ENCODE measurements around the gene PRKCH. TPM values are rescaled to one million over a fixed set of nuclear protein-coding genes. Genes with fewer than 3 reads are reported as not detected.
A peak's percentile ranks its signal among the peaks of the same experiment; 100 is the strongest.
"Not testable (repeated sequence)": the region's sequence is repeated elsewhere in the genome, so short reads cannot be mapped to it uniquely, and the experiment has no call there.

PRKCH gene
- total and polyA plus RNA-seq, 7 experiments from 2014 or later: 191 to 359 (median 314) TPM

DNA sequence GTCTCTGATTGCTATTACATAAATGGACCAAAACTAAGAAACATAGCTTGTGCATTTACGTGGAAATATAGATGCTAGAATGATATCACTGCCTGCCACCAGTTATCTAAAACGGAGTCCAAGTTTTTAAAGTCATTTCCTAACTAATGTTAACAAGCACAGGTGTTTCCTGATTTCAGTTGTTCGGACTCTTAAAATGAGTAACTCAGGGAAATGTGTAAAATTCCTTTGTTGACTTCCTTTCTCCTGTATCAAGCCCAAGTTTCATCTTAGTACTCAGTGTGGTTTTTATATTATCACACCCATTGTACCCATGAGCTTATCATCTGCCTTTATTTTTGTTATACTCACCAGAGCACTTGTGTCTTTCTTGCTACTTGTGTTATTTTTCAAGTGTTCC, 13.2 kb upstream of the PRKCH start:
- Histone ChIP-seq H3K27ac (ENCODE audit: low read depth, low read length) (no peak overlapping the region), H3K4me1 (ENCODE audit: control insufficient read depth in 2 of 2, insufficient read depth in 2 of 2, low read length in 2 of 2) (peaks cover 0 to 7% of the 10 kb centered on the region in 2 donors), H3K9me3 (ENCODE audit: control insufficient read depth in 2 of 3, low read length in 3 of 3) (peaks cover 0 to 14% (median 3%) of the 10 kb centered on the region in 3 experiments), H3K36me3 (ENCODE audit: control insufficient read depth in 2 of 3, insufficient read depth in 3 of 3, low read length in 3 of 3) (peaks cover 0 to 9% (median 0%) of the 10 kb centered on the region in 3 experiments), H3K27me3 (ENCODE audit: control insufficient read depth in 2 of 2, insufficient read depth in 2 of 2, low read length in 2 of 2) (no peaks in the 10 kb centered on the region), H3K4me3 (ENCODE audit: low read length) (no peak overlapping the region)
- no peak for DNase-seq
- peak overlapping the region in 1 of 9 donors; percentile 26 for H3K27ac Mint-ChIP-seq
- CTCF ChIA-PET: interaction anchor here (0.6 to 2.6 kb wide), 3 partner anchors 12 to 152 kb away, joined by 3 to 8 read pairs (median 3); no protein-coding TSS in a partner anchor
- H3K9me3 Mint-ChIP-seq: peaks cover 7 to 55% (median 18%) of the 10 kb centered on the region in 11 donors
- H3K4me3 Mint-ChIP-seq: peak overlapping the region in 1 of 10 donors; percentile 11
- peaks cover 6 to 26% (median 19%) of the 10 kb centered on the region in 7 donors for H3K4me1 Mint-ChIP-seq
- no peaks in the 10 kb centered on the region for H3K27me3 Mint-ChIP-seq
- peaks cover 24 to 55% (median 44%) of the 10 kb centered on the region in 5 donors for H3K36me3 Mint-ChIP-seq
- POLR2A ChIA-PET: no interaction called here
- intact Hi-C loops (cut with micrococcal nuclease): no loop called here
- no peak for ATAC-seq

GRCh38 chr14:61308701-61309100, 12.7 kb upstream of the PRKCH start:
- H3K36me3 Mint-ChIP-seq: peaks cover 24 to 55% (median 48%) of the 10 kb centered on the region in 5 donors
- peak overlapping the region in 2 of 10 donors; percentile 49 to 51 for H3K4me3 Mint-ChIP-seq
- intact Hi-C loops (cut with micrococcal nuclease); ATAC-seq; H3K27ac ChIP-seq (ENCODE audit: low read depth, low read length); DNase-seq; H3K4me1 ChIP-seq (ENCODE audit: control insufficient read depth in 2 of 2, insufficient read depth in 2 of 2, low read length in 2 of 2); H3K27me3 Mint-ChIP-seq; H3K27me3 ChIP-seq (ENCODE audit: control insufficient read depth in 2 of 2, insufficient read depth in 2 of 2, low read length in 2 of 2); H3K36me3 ChIP-seq (ENCODE audit: control insufficient read depth in 2 of 3, insufficient read depth in 3 of 3, low read length in 3 of 3); POLR2A ChIA-PET; H3K4me3 ChIP-seq (ENCODE audit: low read length): not testable (repeated sequence)
- H3K9me3 ChIP-seq (ENCODE audit: control insufficient read depth in 2 of 3, low read length in 3 of 3): peaks cover 0 to 14% (median 3%) of the 10 kb centered on the region in 3 experiments
- H3K9me3 Mint-ChIP-seq: peaks cover 7 to 60% (median 20%) of the 10 kb centered on the region in 11 donors
- peaks cover 7 to 26% (median 19%) of the 10 kb centered on the region in 7 donors for H3K4me1 Mint-ChIP-seq
- peak overlapping the region in 2 of 9 donors; percentile 26 to 46 for H3K27ac Mint-ChIP-seq
- CTCF ChIA-PET: interaction anchor here (0.6 to 2.6 kb wide), 4 partner anchors 12 to 151 kb away, joined by 3 to 8 read pairs (median 3); no protein-coding TSS in a partner anchor

DNA sequence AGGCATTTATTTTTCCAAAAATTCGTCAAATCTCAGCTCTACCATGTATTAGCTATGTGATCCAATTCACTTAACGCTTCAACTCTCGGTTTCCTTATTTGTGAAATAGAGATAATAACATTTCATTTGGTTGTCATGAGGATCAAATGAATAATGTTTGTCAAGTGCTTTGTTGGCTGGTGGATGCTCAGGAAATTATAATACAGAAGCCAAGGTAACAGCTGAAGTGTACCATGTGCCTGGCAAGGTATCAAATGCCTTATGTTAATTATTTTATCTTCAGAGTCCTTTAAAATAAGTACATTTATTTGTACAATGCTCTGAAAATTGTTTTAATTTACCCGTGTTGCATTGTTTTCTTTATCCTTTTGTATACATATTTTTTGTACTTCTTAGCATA, 6.1 kb upstream of the PRKCH start:
- Mint-ChIP-seq H3K36me3 (peaks cover 6 to 34% (median 32%) of the 10 kb centered on the region in 5 donors), H3K27me3 (no peaks in the 10 kb centered on the region), H3K4me3 (no peak overlapping the region), H3K4me1 (peaks cover 0 to 2% (median 0%) of the 10 kb centered on the region in 7 donors), H3K9me3 (peaks cover 10 to 47% (median 17%) of the 10 kb centered on the region in 11 donors), H3K27ac (no peak overlapping the region)
- no peak for DNase-seq
- Histone ChIP-seq H3K4me1 (ENCODE audit: control insufficient read depth in 2 of 2, insufficient read depth in 2 of 2, low read length in 2 of 2) (peaks cover 0 to 4% of the 10 kb centered on the region in 2 donors), H3K36me3 (ENCODE audit: control insufficient read depth in 2 of 3, insufficient read depth in 3 of 3, low read length in 3 of 3) (no peaks in the 10 kb centered on the region), H3K9me3 (ENCODE audit: control insufficient read depth in 2 of 3, low read length in 3 of 3) (peaks cover 0 to 7% (median 0%) of the 10 kb centered on the region in 3 experiments), H3K27ac (ENCODE audit: low read depth, low read length) (no peak overlapping the region), H3K4me3 (ENCODE audit: low read length) (no peak overlapping the region), H3K27me3 (ENCODE audit: control insufficient read depth in 2 of 2, insufficient read depth in 2 of 2, low read length in 2 of 2) (no peaks in the 10 kb centered on the region)
- CTCF ChIA-PET: interaction anchor here (0.7 kb wide), 1 partner anchor 122 kb away, joined by 4 read pairs; no protein-coding TSS in a partner anchor
- ATAC-seq: no peak
- intact Hi-C loops (cut with micrococcal nuclease): no loop called here
- POLR2A ChIA-PET: interaction anchor here (0.7 to 0.8 kb wide), 2 partner anchors 17 to 31 kb away, joined by 3 to 4 read pairs; no protein-coding TSS in a partner anchor

DNA sequence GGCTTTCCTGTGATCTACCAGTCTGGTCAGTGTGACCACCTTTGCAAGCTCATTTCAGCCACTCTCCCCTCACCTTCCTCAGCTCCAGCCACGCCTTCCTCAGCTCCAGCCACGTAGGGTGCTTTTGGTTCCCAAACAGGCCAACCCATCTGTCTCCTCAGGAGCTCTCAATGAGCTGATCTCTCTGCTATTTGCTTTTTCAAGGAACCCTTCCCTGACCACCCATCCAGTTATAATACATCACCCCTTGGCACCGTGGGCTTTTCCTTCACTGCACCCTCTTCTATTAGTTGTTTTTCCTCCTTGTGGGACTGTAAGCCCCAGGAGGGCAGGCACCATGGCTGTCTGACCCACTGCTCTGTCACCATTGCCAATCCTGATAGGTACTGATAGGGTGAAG, 2.3 kb upstream of the PRKCH start:
- H3K4me3 Mint-ChIP-seq: no peak overlapping the region
- peaks cover 0 to 12% (median 10%) of the 10 kb centered on the region in 11 donors for H3K9me3 Mint-ChIP-seq
- H3K36me3 ChIP-seq (ENCODE audit: control insufficient read depth in 2 of 3, insufficient read depth in 3 of 3, low read length in 3 of 3): peaks cover 0 to 16% (median 0%) of the 10 kb centered on the region in 3 experiments
- H3K4me1 ChIP-seq (ENCODE audit: control insufficient read depth in 2 of 2, insufficient read depth in 2 of 2, low read length in 2 of 2): peaks cover 4% of the 10 kb centered on the region in 2 donors
- no peak overlapping the region for H3K27ac Mint-ChIP-seq
- H3K27me3 ChIP-seq (ENCODE audit: control insufficient read depth in 2 of 2, insufficient read depth in 2 of 2, low read length in 2 of 2): no peaks in the 10 kb centered on the region
- ChIA-PET POLR2A (interaction anchor here (1.5 to 10.2 kb wide), 2 partner anchors 16 to 131 kb away, joined by 3 to 214 read pairs; no protein-coding TSS in a partner anchor), CTCF (interaction anchor here (1.0 to 1.2 kb wide), 2 partner anchors 14 to 123 kb away, joined by 3 to 5 read pairs; no protein-coding TSS in a partner anchor)
- H3K36me3 Mint-ChIP-seq: peaks cover 0 to 27% (median 22%) of the 10 kb centered on the region in 5 donors
- intact Hi-C loops (cut with micrococcal nuclease): no loop called here
- ATAC-seq (no peak), DNase-seq (no peak)
- H3K4me1 Mint-ChIP-seq: peaks cover under 1 to 6% (median 5%) of the 10 kb centered on the region in 7 donors
- H3K27me3 Mint-ChIP-seq: no peaks in the 10 kb centered on the region
- H3K4me3 ChIP-seq (ENCODE audit: low read length): no peak overlapping the region
- no peak overlapping the region for H3K27ac ChIP-seq (ENCODE audit: low read depth, low read length)
- H3K9me3 ChIP-seq (ENCODE audit: control insufficient read depth in 2 of 3, low read length in 3 of 3): no peaks in the 10 kb centered on the region

DNA sequence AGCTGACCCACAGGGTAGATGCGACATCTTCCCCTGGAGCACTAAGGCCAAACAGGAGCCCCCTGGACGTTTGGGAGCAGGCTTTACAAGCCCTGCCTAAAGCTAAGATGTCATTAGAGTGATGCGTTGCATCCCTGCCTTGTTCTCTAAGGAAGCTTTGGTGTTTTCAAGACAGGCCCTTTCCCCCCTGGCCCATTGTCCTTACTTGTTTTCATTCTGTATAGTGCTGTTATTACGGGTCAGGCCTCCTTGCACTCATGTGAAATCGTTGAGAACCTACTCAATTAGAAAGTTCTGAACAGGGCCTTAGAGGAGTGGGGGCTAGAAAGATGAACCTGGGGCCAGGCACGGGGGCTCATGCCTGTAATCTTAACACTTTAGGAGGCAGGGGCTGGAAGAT, 1.7 kb upstream of the PRKCH start:
- H3K27ac ChIP-seq (ENCODE audit: low read depth, low read length): no peak overlapping the region
- DNase-seq (no peak), ATAC-seq (no peak)
- Mint-ChIP-seq H3K36me3 (peaks cover 0 to 25% (median 16%) of the 10 kb centered on the region in 5 donors), H3K4me3 (no peak overlapping the region), H3K27me3 (no peaks in the 10 kb centered on the region), H3K27ac (no peak overlapping the region), H3K9me3 (peaks cover 0 to 6% (median 5%) of the 10 kb centered on the region in 11 donors), H3K4me1 (peaks cover 3 to 10% (median 9%) of the 10 kb centered on the region in 7 donors)
- ChIA-PET CTCF (interaction anchor here (1.1 kb wide), 1 partner anchor 20 kb away, joined by 3 read pairs; no protein-coding TSS in a partner anchor), POLR2A (interaction anchor here (0.7 to 10.2 kb wide), 3 partner anchors 15 to 130 kb away, joined by 3 to 214 read pairs (median 3); no protein-coding TSS in a partner anchor)
- intact Hi-C loops (cut with micrococcal nuclease): loop anchor here (2.0 to 10.0 kb wide), 5 partner anchors 23 to 1075 kb away; partner anchors contain the start of genes HIF1A (in 1 of the 2), PPM1A (in 1 of the 2) and SNAPC1 (in 1 of the 2)
- H3K36me3 ChIP-seq (ENCODE audit: control insufficient read depth in 2 of 3, insufficient read depth in 3 of 3, low read length in 3 of 3): peaks cover 0 to 16% (median 0%) of the 10 kb centered on the region in 3 experiments
- H3K4me3 ChIP-seq (ENCODE audit: low read length): no peak overlapping the region
- no peaks in the 10 kb centered on the region for H3K27me3 ChIP-seq (ENCODE audit: control insufficient read depth in 2 of 2, insufficient read depth in 2 of 2, low read length in 2 of 2)
- H3K4me1 ChIP-seq (ENCODE audit: control insufficient read depth in 2 of 2, insufficient read depth in 2 of 2, low read length in 2 of 2): peaks cover 4 to 5% of the 10 kb centered on the region in 2 donors
- no peaks in the 10 kb centered on the region for H3K9me3 ChIP-seq (ENCODE audit: control insufficient read depth in 2 of 3, low read length in 3 of 3)

DNA sequence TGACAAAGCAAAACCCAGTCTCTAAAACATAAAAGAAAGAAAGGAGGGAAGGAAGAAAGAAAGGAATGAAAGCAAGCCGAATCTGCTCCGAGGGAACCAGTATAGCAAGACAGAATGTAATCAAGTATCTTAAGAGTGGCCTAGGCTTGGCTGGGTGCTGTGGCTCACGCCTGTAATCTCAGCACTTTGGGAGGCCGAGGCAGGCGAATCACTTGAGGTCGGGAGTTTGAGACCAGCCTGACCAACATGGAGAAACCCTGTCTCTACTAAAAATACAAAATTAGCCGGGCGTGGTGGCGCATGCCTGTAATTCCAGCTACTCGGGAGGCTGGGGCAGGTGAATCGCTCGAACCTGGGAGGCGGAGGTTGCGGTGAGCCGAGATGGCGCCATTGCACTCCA, 1.2 kb upstream of the PRKCH start:
- Mint-ChIP-seq H3K4me1 (peaks cover 6 to 14% (median 13%) of the 10 kb centered on the region in 7 donors), H3K36me3 (peaks cover 0 to 26% (median 15%) of the 10 kb centered on the region in 5 donors), H3K27ac (peak overlapping the region in 1 of 9 donors; percentile 87)
- not testable (repeated sequence) for H3K4me3 Mint-ChIP-seq; H3K9me3 Mint-ChIP-seq; ATAC-seq; H3K27me3 Mint-ChIP-seq; H3K4me3 ChIP-seq (ENCODE audit: low read length); H3K27ac ChIP-seq (ENCODE audit: low read depth, low read length); DNase-seq; H3K4me1 ChIP-seq (ENCODE audit: control insufficient read depth in 2 of 2, insufficient read depth in 2 of 2, low read length in 2 of 2); H3K9me3 ChIP-seq (ENCODE audit: control insufficient read depth in 2 of 3, low read length in 3 of 3); H3K27me3 ChIP-seq (ENCODE audit: control insufficient read depth in 2 of 2, insufficient read depth in 2 of 2, low read length in 2 of 2)
- CTCF ChIA-PET: interaction anchor here (0.9 to 1.1 kb wide), 2 partner anchors 20 to 69 kb away, joined by 3 read pairs; no protein-coding TSS in a partner anchor
- intact Hi-C loops (cut with micrococcal nuclease): loop anchor here (2.0 to 10.0 kb wide), 5 partner anchors 23 to 1075 kb away; partner anchors contain the start of genes HIF1A (in 1 of the 2), PPM1A (in 1 of the 2) and SNAPC1 (in 1 of the 2)
- POLR2A ChIA-PET: interaction anchor here (0.8 to 10.2 kb wide), 3 partner anchors 15 to 115 kb away, joined by 3 to 214 read pairs (median 25); no protein-coding TSS in a partner anchor
- peaks cover 0 to 16% (median 0%) of the 10 kb centered on the region in 3 experiments for H3K36me3 ChIP-seq (ENCODE audit: control insufficient read depth in 2 of 3, insufficient read depth in 3 of 3, low read length in 3 of 3)

Measured in naive thymus-derived CD4-positive, alpha-beta T cell (primary cell).